Peyer's patch (tissue), 4 donors: Measurements from ENCODE around the gene DRAXIN. TPM values are rescaled to one million over a fixed set of nuclear protein-coding genes. Genes with fewer than 3 reads are reported as not detected.

Experiments
- DNase-seq, 3 donors: peaks; one replicate each; pipeline ENCODE4 v3.0.0-alpha.2; 2017 to 2019
- H3K27ac ChIP-seq, 4 donors: fragments of 200-600 bp; sonication (generic); one replicate each; pipeline ENCODE4 v1.5.1; 2016 to 2019
- H3K27me3 ChIP-seq, 2 donors: fragments of 200-600 bp; sonication (generic); one replicate each; pipeline ENCODE4 v1.5.1; 2019
- H3K36me3 ChIP-seq, 3 donors: fragments of 200-600 bp; sonication (generic); one replicate each; pipeline ENCODE4 v1.5.1; 2016 to 2019
- H3K4me1 ChIP-seq, 4 donors: fragments of 200-600 bp; sonication (generic); one replicate each; pipeline ENCODE4 v1.5.1; 2016 to 2019
- H3K4me3 ChIP-seq, 4 donors: fragments of 200-600 bp; sonication (generic); 1 replicate in 3 of 4; 2 replicates in 1 of 4; pipeline ENCODE4 v1.5.1; 2016 to 2019; ENCODE audit warnings: mild to moderate bottlenecking in 1 of 4
- H3K9me3 ChIP-seq, 4 donors: fragments of 200-600 bp; sonication (generic); one replicate each; pipeline ENCODE4 v1.5.1; 2016 to 2019; ENCODE audit warnings: mild to moderate bottlenecking in 1 of 4
- CTCF ChIP-seq, 6 experiments: fragments of 450-650 bp in 4 of 6; fragments of 200-600 bp in 2 of 6; sonication (generic) in 1 of 6; IDR thresholded peaks; one replicate each; pipeline ENCODE4 v1.5.1; 2017 to 2019; ENCODE audit warnings: antibody characterized with exemption in 6 of 6, mild to moderate bottlenecking in 3 of 6, moderate library complexity in 1 of 6
- POLR2A ChIP-seq, 2 donors: fragments of 450-650 bp; IDR thresholded peaks; one replicate each; pipeline ENCODE4 v1.5.1; 2017; ENCODE audit warnings: antibody characterized with exemption in 2 of 2, mild to moderate bottlenecking in 2 of 2, moderate library complexity in 2 of 2
- total RNA-seq, 4 donors: library from RNA; depleted of rRNA; stranded (reverse); fragments of >200 nt; gene quantifications; one replicate each; pipeline ENCODE4 v1.1.0, GENCODE V29; 2016

DRAXIN gene
- total RNA-seq, 4 donors from 2014 or later: not detected

- Histone ChIP-seq H3K36me3 (no peaks in the 10 kb centered on the region), H3K9me3 (no peaks in the 10 kb centered on the region), H3K27me3 (peaks cover 0 to 21% of the 10 kb centered on the region in 2 donors), H3K27ac (no peak overlapping the region), H3K4me1 (peaks cover 0 to 28% (median 8%) of the 10 kb centered on the region in 4 donors), H3K4me3 (peak overlapping the region in 3 of 4 donors; percentile 32 to 36 (median 35))
- no peak for DNase-seq
- TF ChIP-seq POLR2A (IDR thresholded peaks at IDR 0.05) (no peak), CTCF (IDR thresholded peaks at IDR 0.05) (no peak)
Observed at GRCh38 chr1:11690397-11691301, 861 bp upstream of the DRAXIN start.

- Histone ChIP-seq H3K4me1 (peaks cover 0 to 28% (median 8%) of the 10 kb centered on the region in 4 donors), H3K9me3 (no peaks in the 10 kb centered on the region), H3K4me3 (peak overlapping the region in 3 of 4 donors; percentile 32 to 36 (median 35)), H3K27ac (no peak overlapping the region), H3K27me3 (peaks cover 0 to 21% of the 10 kb centered on the region in 2 donors), H3K36me3 (no peaks in the 10 kb centered on the region)
- no peak for DNase-seq
- TF ChIP-seq CTCF (IDR thresholded peaks at IDR 0.05): no peak
- TF ChIP-seq POLR2A (IDR thresholded peaks at IDR 0.05): no peak
Observed at GRCh38 chr1:11691928-11692711, 610 bp downstream of the DRAXIN start.

GRCh38 chr1:11693024-11693590 is 1.6 kb downstream of the DRAXIN start:
- H3K4me1 ChIP-seq: peaks cover 0 to 28% (median 8%) of the 10 kb centered on the region in 4 donors
- no peak for TF ChIP-seq CTCF (IDR thresholded peaks at IDR 0.05)
- TF ChIP-seq POLR2A (IDR thresholded peaks at IDR 0.05): no peak
- no peak overlapping the region for H3K27ac ChIP-seq
- peaks cover 0 to 21% of the 10 kb centered on the region in 2 donors for H3K27me3 ChIP-seq
- no peaks in the 10 kb centered on the region for H3K36me3 ChIP-seq
- no peak overlapping the region for H3K4me3 ChIP-seq
- DNase-seq: no peak
- H3K9me3 ChIP-seq: no peaks in the 10 kb centered on the region

- H3K4me1 ChIP-seq: peaks cover 0 to 28% (median 8%) of the 10 kb centered on the region in 4 donors
- no peak overlapping the region for H3K27ac ChIP-seq
- no peaks in the 10 kb centered on the region for H3K36me3 ChIP-seq
- TF ChIP-seq POLR2A (IDR thresholded peaks at IDR 0.05) (no peak), CTCF (IDR thresholded peaks at IDR 0.05) (no peak)
- H3K4me3 ChIP-seq: no peak overlapping the region
- no peaks in the 10 kb centered on the region for H3K9me3 ChIP-seq
- DNase-seq: no peak
- H3K27me3 ChIP-seq: peaks cover 0 to 21% of the 10 kb centered on the region in 2 donors
Observed at GRCh38 chr1:11693917-11694316, 2.4 kb downstream of the DRAXIN start.

- TF ChIP-seq CTCF (IDR thresholded peaks at IDR 0.05) (no peak), POLR2A (IDR thresholded peaks at IDR 0.05) (no peak)
- no peaks in the 10 kb centered on the region for H3K36me3 ChIP-seq
- H3K27ac ChIP-seq: no peak overlapping the region
- H3K4me1 ChIP-seq: peaks cover 0 to 22% (median 5%) of the 10 kb centered on the region in 4 donors
- H3K9me3 ChIP-seq: no peaks in the 10 kb centered on the region
- no peak for DNase-seq
- H3K27me3 ChIP-seq: peaks cover 0 to 15% of the 10 kb centered on the region in 2 donors
- H3K4me3 ChIP-seq: no peak overlapping the region
Observed at GRCh38 chr1:11695861-11696260, 4.4 kb downstream of the DRAXIN start.
